GM12878 (cell line): Measurements from ENCODE around the gene FBXL15.

Experiments
- CBFB ChIP-seq: IDR thresholded peaks from 2 replicates; pipeline ENCODE4 v1.6.1; 2016; ENCODE audit warnings: antibody characterized with exemption, low read depth
- CEBPB ChIP-seq, 2 experiments: fragments of 150-350 bp in 1 of 2; IDR thresholded peaks; 2 replicates each; pipeline ENCODE4 v1.6.1; 2012 to 2014; ENCODE audit warnings: low read depth in 2 of 2, low read length in 2 of 2, borderline replicate concordance in 1 of 2, inconsistent platforms in 1 of 2
- CTCF ChIP-seq, 3 experiments: IDR thresholded peaks in 2 of 3; conservative IDR thresholded peaks in 1 of 3; 2 replicates each; pipeline ENCODE4 v1.5.1; 2011; ENCODE audit warnings: low read depth in 3 of 3, low read length in 3 of 3, mild to moderate bottlenecking in 3 of 3, control low read depth in 2 of 3, moderate library complexity in 2 of 3, inconsistent platforms in 1 of 3, mixed read lengths in 1 of 3; ENCODE audit not compliant: control insufficient read depth in 2 of 3, insufficient read depth in 1 of 3; ENCODE audit errors: extremely low read depth in 1 of 3
- NFXL1 ChIP-seq: fragments of 450-650 bp; IDR thresholded peaks from 2 replicates; pipeline ENCODE4 v1.6.1; 2017; ENCODE audit warnings: antibody characterized with exemption, mild to moderate bottlenecking, borderline replicate concordance
- PML ChIP-seq: IDR thresholded peaks from 2 replicates; pipeline ENCODE4 v1.6.1; 2012; ENCODE audit warnings: low read length, inconsistent platforms

GRCh38 chr10:102437515-102437914, 16.9 kb downstream of the FBXL15 start:
- TF ChIP-seq CTCF (IDR thresholded peaks at IDR 0.05 in 2 of 3, conservative IDR thresholded peaks at IDR 0.05 in 1 of 3; ENCODE audit: control insufficient read depth in 2 of 3, extremely low read depth in 1 of 3, insufficient read depth in 1 of 3, low read depth in 3 of 3, low read length in 3 of 3) (no peak), CBFB (no peak), CEBPB (IDR thresholded peaks at IDR 0.05; ENCODE audit: borderline replicate concordance in 1 of 2, low read depth in 2 of 2, low read length in 2 of 2) (no peak), NFXL1 (no peak), PML (no peak)
